ENCODE data around the gene CDH4. TPM values are rescaled to one million over a fixed set of nuclear protein-coding genes. Genes with fewer than 3 reads are reported as not detected.

Gene CDH4
- polyA plus RNA-seq, 1 donor (not counting 4 experiments of a cell fraction or from before 2014, with no cell fraction given) = 2.2 TPM

DNA sequence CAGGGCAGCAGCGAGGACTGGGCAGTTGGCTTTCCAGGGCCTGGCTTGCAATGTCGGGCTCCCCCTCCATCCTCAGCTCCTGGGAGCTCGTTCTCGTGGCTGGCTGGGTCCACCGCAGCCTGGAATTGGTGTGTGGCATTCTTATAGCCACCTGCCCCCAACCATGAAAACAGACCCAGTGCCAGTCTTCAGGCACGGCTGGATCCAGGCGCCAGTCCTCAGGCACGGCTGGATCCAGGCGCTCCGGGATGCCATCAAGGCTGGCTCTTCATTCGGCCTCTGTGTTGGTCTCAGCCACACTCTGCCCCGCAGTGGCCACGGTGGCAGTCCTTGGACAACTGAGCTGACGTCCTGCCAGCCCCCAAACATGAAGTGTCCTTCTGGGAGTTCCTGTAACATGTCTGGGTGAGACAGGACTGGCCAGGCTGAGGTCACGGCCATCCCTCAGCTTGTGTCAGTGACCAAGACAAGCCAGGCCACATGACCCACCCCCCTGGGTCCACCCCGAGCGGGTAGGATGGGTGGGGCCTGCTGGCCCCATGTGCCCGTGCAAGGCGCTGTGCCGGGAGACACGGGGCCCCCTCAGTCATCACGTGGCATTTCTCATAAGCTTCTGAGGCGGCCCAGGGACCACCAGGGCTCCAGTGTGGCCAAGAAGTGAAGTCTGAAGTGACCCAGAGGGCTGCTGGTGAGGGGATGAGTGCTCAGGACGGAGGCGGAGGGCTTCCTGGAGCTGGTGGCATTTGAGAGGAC, 714.6 kb downstream of the CDH4 start:
- Histone ChIP-seq H3K36me3 (ENCODE audit: control insufficient read depth in 2 of 2, extremely low read depth in 1 of 2, insufficient read depth in 2 of 2, low read length in 2 of 2) (no peaks in the 10 kb centered on the region), H3K79me2 (ENCODE audit: control insufficient read depth, insufficient read depth, low read length) (no peaks in the 10 kb centered on the region), H3K9me3 (ENCODE audit: control insufficient read depth, low read depth, low read length) (no peaks in the 10 kb centered on the region), H3K4me3 (ENCODE audit: control insufficient read depth in 2 of 3, extremely low read depth in 1 of 3, insufficient read depth in 2 of 3, low read depth in 1 of 3, low read length in 3 of 3) (no peak overlapping the region), H2AFZ (ENCODE audit: control insufficient read depth, low read length) (no peak overlapping the region), H3K9me1 (ENCODE audit: control insufficient read depth, extremely low read depth, insufficient read depth, low read length) (no peaks in the 10 kb centered on the region), H3K9ac (ENCODE audit: control insufficient read depth, extremely low read depth, insufficient read depth, low read length) (no peak overlapping the region), H3K4me2 (ENCODE audit: control insufficient read depth, extremely low read depth, insufficient read depth, low read depth, low read length) (no peak overlapping the region), H3K27ac (ENCODE audit: control insufficient read depth, insufficient read depth, low read length) (no peak overlapping the region), H3K27me3 (ENCODE audit: control insufficient read depth, extremely low read depth, insufficient read depth, low read length) (peaks cover 42% of the 10 kb centered on the region), H3K4me1 (ENCODE audit: control insufficient read depth, extremely low read depth, insufficient read depth, low read length) (no peaks in the 10 kb centered on the region), H4K20me1 (ENCODE audit: control insufficient read depth, extremely low read depth, insufficient read depth, low read length) (peaks cover 2% of the 10 kb centered on the region)
- FAIRE-seq = no peak
- dilution Hi-C loops (cut with MboI; ENCODE audit: extremely low pct_ligation_motif_present, low sequenced_read_pairs) = no loop called here
- TF ChIP-seq CTCF (optimal IDR thresholded peaks at IDR 0.05 in 1 of 3, IDR thresholded peaks at IDR 0.05 in 1 of 3, conservative IDR thresholded peaks at IDR 0.05 in 1 of 3; ENCODE audit: extremely low read depth in 1 of 3, insufficient read depth in 2 of 3, low read length in 3 of 3) = no peak
- TF ChIP-seq EZH2 (IDR thresholded peaks at IDR 0.05; ENCODE audit: low read length) = no peak
- DNase-seq (ENCODE audit: low read depth, low spot score) = no peak

DNA sequence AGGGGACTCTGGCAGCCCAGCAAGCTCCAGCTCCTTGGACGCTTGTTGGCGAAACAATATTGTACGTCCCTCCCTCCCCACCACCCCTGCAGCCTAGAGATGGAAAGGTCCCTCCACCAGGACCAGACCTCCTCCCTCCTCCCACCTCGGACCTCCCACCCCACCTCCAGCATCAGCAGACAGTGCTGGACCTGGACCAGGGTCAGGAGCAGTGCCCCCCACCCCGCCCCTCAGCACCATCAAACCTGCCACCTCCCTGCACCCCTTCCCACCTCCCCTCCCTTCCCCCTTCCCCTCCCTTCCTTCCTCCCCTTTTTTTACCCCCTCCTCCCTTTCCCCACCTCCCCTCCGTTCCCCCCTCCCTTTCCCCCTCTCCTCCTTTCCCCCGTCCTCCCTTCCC, 715.2 kb downstream of the CDH4 start:
- no peaks in the 10 kb centered on the region for H3K79me2 ChIP-seq (ENCODE audit: control insufficient read depth, insufficient read depth, low read length)
- dilution Hi-C loops (cut with MboI; ENCODE audit: extremely low pct_ligation_motif_present, low sequenced_read_pairs) = no loop called here
- H2AFZ ChIP-seq (ENCODE audit: control insufficient read depth, low read length) = no peak overlapping the region
- no peak overlapping the region for H3K9ac ChIP-seq (ENCODE audit: control insufficient read depth, extremely low read depth, insufficient read depth, low read length)
- no peaks in the 10 kb centered on the region for H3K36me3 ChIP-seq (ENCODE audit: control insufficient read depth in 2 of 2, extremely low read depth in 1 of 2, insufficient read depth in 2 of 2, low read length in 2 of 2)
- no peaks in the 10 kb centered on the region for H3K4me1 ChIP-seq (ENCODE audit: control insufficient read depth, extremely low read depth, insufficient read depth, low read length)
- no peak overlapping the region for H3K27ac ChIP-seq (ENCODE audit: control insufficient read depth, insufficient read depth, low read length)
- TF ChIP-seq CTCF (optimal IDR thresholded peaks at IDR 0.05 in 1 of 3, IDR thresholded peaks at IDR 0.05 in 1 of 3, conservative IDR thresholded peaks at IDR 0.05 in 1 of 3; ENCODE audit: extremely low read depth in 1 of 3, insufficient read depth in 2 of 3, low read length in 3 of 3) (no peak), EZH2 (IDR thresholded peaks at IDR 0.05; ENCODE audit: low read length) (no peak)
- DNase-seq (ENCODE audit: low read depth, low spot score) (no peak), FAIRE-seq (no peak)
- H3K4me2 ChIP-seq (ENCODE audit: control insufficient read depth, extremely low read depth, insufficient read depth, low read depth, low read length) = no peak overlapping the region
- H4K20me1 ChIP-seq (ENCODE audit: control insufficient read depth, extremely low read depth, insufficient read depth, low read length) = peaks cover 2% of the 10 kb centered on the region
- H3K4me3 ChIP-seq (ENCODE audit: control insufficient read depth in 2 of 3, extremely low read depth in 1 of 3, insufficient read depth in 2 of 3, low read depth in 1 of 3, low read length in 3 of 3) = no peak overlapping the region
- H3K27me3 ChIP-seq (ENCODE audit: control insufficient read depth, extremely low read depth, insufficient read depth, low read length) = peaks cover 42% of the 10 kb centered on the region
- H3K9me1 ChIP-seq (ENCODE audit: control insufficient read depth, extremely low read depth, insufficient read depth, low read length) = no peaks in the 10 kb centered on the region
- no peaks in the 10 kb centered on the region for H3K9me3 ChIP-seq (ENCODE audit: control insufficient read depth, low read depth, low read length)

Data from keratinocyte (primary cell).